ENCODE results near the gene CALML6. TPM values are rescaled to one million over a fixed set of nuclear protein-coding genes. Genes with fewer than 3 reads are reported as not detected.

Gene CALML6
- total RNA-seq, 1 donor from 2014 or later = not detected

GRCh38 chr1:1872329-1872994, 42.6 kb upstream of the CALML6 start:
- no peak overlapping the region for H3K4me3 ChIP-seq
- no peaks in the 10 kb centered on the region for H3F3A ChIP-seq (ENCODE audit: low read depth)
- no peak overlapping the region for H3K4me2 ChIP-seq
- no peak overlapping the region for H3K9ac ChIP-seq
- H3K4me1 ChIP-seq = no peaks in the 10 kb centered on the region
- H3K79me2 ChIP-seq (ENCODE audit: low read depth) = peaks cover 100% of the 10 kb centered on the region
- H3K27me3 ChIP-seq = no peaks in the 10 kb centered on the region
- peaks cover 94% of the 10 kb centered on the region for H4K20me1 ChIP-seq (ENCODE audit: low read depth)
- H3K4me3 Mint-ChIP-seq = no peak overlapping the region
- H3K9me3 ChIP-seq (ENCODE audit: low read depth) = no peaks in the 10 kb centered on the region
- no peaks in the 10 kb centered on the region for H3K36me3 ChIP-seq
- H3K9me3 Mint-ChIP-seq = peaks cover 46% of the 10 kb centered on the region
- TF ChIP-seq EZH2 (IDR thresholded peaks at IDR 0.05) = no peak
- TF ChIP-seq, protein P1, sequence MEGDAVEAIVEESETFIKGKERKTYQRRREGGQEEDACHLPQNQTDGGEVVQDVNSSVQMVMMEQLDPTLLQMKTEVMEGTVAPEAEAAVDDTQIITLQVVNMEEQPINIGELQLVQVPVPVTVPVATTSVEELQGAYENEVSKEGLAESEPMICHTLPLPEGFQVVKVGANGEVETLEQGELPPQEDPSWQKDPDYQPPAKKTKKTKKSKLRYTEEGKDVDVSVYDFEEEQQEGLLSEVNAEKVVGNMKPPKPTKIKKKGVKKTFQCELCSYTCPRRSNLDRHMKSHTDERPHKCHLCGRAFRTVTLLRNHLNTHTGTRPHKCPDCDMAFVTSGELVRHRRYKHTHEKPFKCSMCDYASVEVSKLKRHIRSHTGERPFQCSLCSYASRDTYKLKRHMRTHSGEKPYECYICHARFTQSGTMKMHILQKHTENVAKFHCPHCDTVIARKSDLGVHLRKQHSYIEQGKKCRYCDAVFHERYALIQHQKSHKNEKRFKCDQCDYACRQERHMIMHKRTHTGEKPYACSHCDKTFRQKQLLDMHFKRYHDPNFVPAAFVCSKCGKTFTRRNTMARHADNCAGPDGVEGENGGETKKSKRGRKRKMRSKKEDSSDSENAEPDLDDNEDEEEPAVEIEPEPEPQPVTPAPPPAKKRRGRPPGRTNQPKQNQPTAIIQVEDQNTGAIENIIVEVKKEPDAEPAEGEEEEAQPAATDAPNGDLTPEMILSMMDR (IDR thresholded peaks at IDR 0.05) = no peak
- H3K36me3 Mint-ChIP-seq = peaks cover 70% of the 10 kb centered on the region
- no peak overlapping the region for H2AFZ ChIP-seq (replicated peaks)
- no peak overlapping the region for H3K27ac Mint-ChIP-seq
- H3K27ac ChIP-seq = no peak overlapping the region
- DNase-seq (ENCODE audit: low spot score) = no peak
- H3K4me1 Mint-ChIP-seq = no peaks in the 10 kb centered on the region
- peaks cover 8% of the 10 kb centered on the region for H3K27me3 Mint-ChIP-seq (ENCODE audit: insufficient read depth, low read depth)

- no peak overlapping the region for H3K4me3 Mint-ChIP-seq
- peaks cover 8% of the 10 kb centered on the region for H3K27me3 Mint-ChIP-seq (ENCODE audit: insufficient read depth, low read depth)
- H2AFZ ChIP-seq (replicated peaks) = no peak overlapping the region
- DNase-seq (ENCODE audit: low spot score) = no peak
- no peak overlapping the region for H3K9ac ChIP-seq
- H3K27ac Mint-ChIP-seq = no peak overlapping the region
- TF ChIP-seq, protein P1 (IDR thresholded peaks at IDR 0.05) = no peak
- TF ChIP-seq EZH2phosphoT487 (IDR thresholded peaks at IDR 0.05) = no peak
- TF ChIP-seq EZH2 (IDR thresholded peaks at IDR 0.05) = no peak
- peaks cover 49% of the 10 kb centered on the region for H3K9me3 Mint-ChIP-seq
- no peak overlapping the region for H3K27ac ChIP-seq
- H4K20me1 ChIP-seq (ENCODE audit: low read depth) = peaks cover 94% of the 10 kb centered on the region
- H3K4me1 Mint-ChIP-seq = no peaks in the 10 kb centered on the region
- H3K9me3 ChIP-seq (ENCODE audit: low read depth) = no peaks in the 10 kb centered on the region
- H3F3A ChIP-seq (ENCODE audit: low read depth) = no peaks in the 10 kb centered on the region
- H3K4me1 ChIP-seq = no peaks in the 10 kb centered on the region
- H3K4me2 ChIP-seq = no peak overlapping the region
- no peaks in the 10 kb centered on the region for H3K27me3 ChIP-seq
- H3K36me3 Mint-ChIP-seq = peaks cover 71% of the 10 kb centered on the region
- no peak overlapping the region for H3K4me3 ChIP-seq
- peaks cover 100% of the 10 kb centered on the region for H3K79me2 ChIP-seq (ENCODE audit: low read depth)
- no peaks in the 10 kb centered on the region for H3K36me3 ChIP-seq
These were observed 41.9 kb upstream of the CALML6 start for GRCh38 chr1:1873186-1873585.

DNA sequence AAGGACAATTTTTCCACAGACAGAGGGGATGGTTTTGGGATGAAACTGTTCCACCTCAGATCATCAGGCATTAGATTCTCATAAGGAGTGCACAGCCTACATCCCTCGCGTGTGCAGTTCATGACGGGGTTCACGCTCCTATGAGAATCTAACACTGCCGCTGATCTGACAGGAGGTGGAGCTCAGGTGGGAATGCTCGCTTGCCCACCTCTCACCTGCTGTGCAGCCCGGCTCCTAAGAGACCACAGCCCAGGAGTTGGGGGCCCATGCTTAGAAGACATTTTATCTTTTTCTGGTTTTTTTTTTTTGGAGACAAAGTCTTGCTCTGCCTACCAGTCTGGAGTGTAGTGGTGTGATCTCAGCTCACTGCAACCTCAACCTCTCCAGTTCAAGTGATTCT, 40.2 kb upstream of the CALML6 start:
- H3K4me3 Mint-ChIP-seq = no peak overlapping the region
- H4K20me1 ChIP-seq (ENCODE audit: low read depth) = peaks cover 94% of the 10 kb centered on the region
- H2AFZ ChIP-seq (replicated peaks) = no peak overlapping the region
- no peak overlapping the region for H3K9ac ChIP-seq
- TF ChIP-seq EZH2 (IDR thresholded peaks at IDR 0.05) (no peak), EZH2phosphoT487 (IDR thresholded peaks at IDR 0.05) (no peak)
- TF ChIP-seq, protein P1 (IDR thresholded peaks at IDR 0.05) = no peak
- H3K27ac ChIP-seq = no peak overlapping the region
- H3K36me3 Mint-ChIP-seq = peaks cover 78% of the 10 kb centered on the region
- H3K27me3 Mint-ChIP-seq (ENCODE audit: insufficient read depth, low read depth) = peaks cover 4% of the 10 kb centered on the region
- peaks cover 6% of the 10 kb centered on the region for H3F3A ChIP-seq (ENCODE audit: low read depth)
- H3K27ac Mint-ChIP-seq = no peak overlapping the region
- peaks cover 57% of the 10 kb centered on the region for H3K9me3 Mint-ChIP-seq
- no peaks in the 10 kb centered on the region for H3K36me3 ChIP-seq
- H3K4me3 ChIP-seq = no peak overlapping the region
- no peaks in the 10 kb centered on the region for H3K9me3 ChIP-seq (ENCODE audit: low read depth)
- no peaks in the 10 kb centered on the region for H3K4me1 ChIP-seq
- H3K4me2 ChIP-seq = no peak overlapping the region
- H3K4me1 Mint-ChIP-seq = no peaks in the 10 kb centered on the region
- no peak for DNase-seq (ENCODE audit: low spot score)
- H3K79me2 ChIP-seq (ENCODE audit: low read depth) = peaks cover 100% of the 10 kb centered on the region
- H3K27me3 ChIP-seq = no peaks in the 10 kb centered on the region

Data from neural progenitor cell (in vitro differentiated cells).